B cell (primary cell): ENCODE results near the gene RARRES2. TPM values are rescaled to one million over a fixed set of nuclear protein-coding genes. Genes with fewer than 3 reads are reported as not detected.

Source experiments
- ATAC-seq: fragments of 200-7000 bp; cut with Tn5 transposase; one replicate; pipeline ENCODE4 v1.10.0; 2021; ENCODE audit warnings: low read depth, mild to moderate bottlenecking, moderate number of reproducible peaks, moderate library complexity
- CTCF ChIA-PET: fragments of 350-600 bp; sonication (Branson Sonifier 250); formaldehyde crosslinking; loops from one replicate; lab custom pipeline; 2021; ENCODE audit warnings: antibody characterized with exemption, inconsistent platforms; lab: Charles Lee
- POLR2A ChIA-PET: fragments of 350-600 bp; sonication (Branson Sonifier 250); formaldehyde crosslinking; loops from one replicate; lab custom pipeline; 2021; ENCODE audit warnings: antibody characterized with exemption; lab: Charles Lee
- DNase-seq: peaks from one replicate; pipeline ENCODE4 v3.0.0; 2013
- H2AFZ ChIP-seq: 2 replicates; pipeline ENCODE4 v1.6.1; 2012; ENCODE audit warnings: mild to moderate bottlenecking, low read depth, low read length; ENCODE audit not compliant: insufficient read depth, poor library complexity, severe bottlenecking
- H3K27ac ChIP-seq, 2 donors: 1 replicate in 1 of 2; 2 replicates in 1 of 2; pipeline ENCODE4 v1.5.1; 2012 to 2013; ENCODE audit warnings: low read length in 2 of 2, mild to moderate bottlenecking in 2 of 2, moderate library complexity in 1 of 2
- H3K27me3 ChIP-seq, 4 experiments: fragments of 200-600 bp in 1 of 4; sonication (generic) in 1 of 4; replicated peaks in 1 of 4; 1 replicate in 2 of 4; 2 replicates in 2 of 4; pipeline versions ENCODE4 v1.6.1 to v1.7.0; 2013 to 2016; ENCODE audit warnings: low read length in 3 of 4, mild to moderate bottlenecking in 2 of 4, mixed read lengths in 1 of 4, moderate library complexity in 1 of 4; ENCODE audit not compliant: insufficient read depth in 4 of 4, control insufficient read depth in 3 of 4; ENCODE audit errors: control extremely low read depth in 1 of 4
- H3K36me3 ChIP-seq, 2 experiments: replicated peaks in 1 of 2; 1 replicate in 1 of 2; 2 replicates in 1 of 2; pipeline versions ENCODE4 v1.6.1 to v1.7.1; 2013; ENCODE audit warnings: low read length in 1 of 2; ENCODE audit not compliant: insufficient read depth in 2 of 2, control insufficient read depth in 1 of 2; ENCODE audit errors: control extremely low read depth in 1 of 2, extremely low read depth in 1 of 2
- H3K4me1 ChIP-seq, 2 donors: fragments of 200-600 bp in 1 of 2; sonication (generic) in 1 of 2; 1 replicate in 1 of 2; 2 replicates in 1 of 2; pipeline versions ENCODE4 v1.5.1 to v1.6.1; 2013 to 2017; ENCODE audit warnings: low read length in 2 of 2; ENCODE audit not compliant: control insufficient read depth in 2 of 2, insufficient read depth in 2 of 2
- H3K4me2 ChIP-seq: replicated peaks from 2 replicates; pipeline ENCODE3; 2012; ENCODE audit warnings: mild to moderate bottlenecking, low read depth, low read length; ENCODE audit not compliant: poor library complexity, severe bottlenecking
- H3K4me3 ChIP-seq, 5 experiments: fragments of 200-600 bp in 1 of 5; sonication (generic) in 1 of 5; 1 replicate in 3 of 5; 2 replicates in 2 of 5; pipeline versions ENCODE4 v1.5.1 to v1.7.0; 2011 to 2016; ENCODE audit warnings: low read length in 4 of 5, mild to moderate bottlenecking in 4 of 5, low read depth in 2 of 5, control low read depth in 1 of 5, moderate library complexity in 1 of 5; ENCODE audit not compliant: insufficient read depth in 1 of 5; ENCODE audit errors: control extremely low read depth in 1 of 5, extremely low read depth in 1 of 5
- H3K79me2 ChIP-seq: fragments of 200-600 bp; sonication (generic); one replicate; pipeline ENCODE4 v1.6.0; 2016; ENCODE audit warnings: low read length; ENCODE audit not compliant: control insufficient read depth, insufficient read depth
- H3K9ac ChIP-seq: fragments of 200-600 bp; sonication (generic); 2 replicates; pipeline ENCODE4 v1.6.1; 2017; ENCODE audit warnings: mild to moderate bottlenecking, low read length, moderate library complexity
- H3K9me3 ChIP-seq, 3 donors: one replicate each; pipeline versions ENCODE4 v1.6.1 to v1.7.1; 2013; ENCODE audit warnings: low read length in 2 of 3; ENCODE audit not compliant: control insufficient read depth in 2 of 3, insufficient read depth in 1 of 3; ENCODE audit errors: control extremely low read depth in 1 of 3
- H4K20me1 ChIP-seq: 2 replicates; pipeline ENCODE4 v1.6.0; 2012; ENCODE audit warnings: mild to moderate bottlenecking, low read length; ENCODE audit not compliant: insufficient read depth, control insufficient read depth, poor library complexity, severe bottlenecking
- H3K27ac Mint-ChIP-seq: one replicate; pipeline ENCODE4 v1.8.0; 2021; ENCODE audit warnings: mixed read lengths
- H3K27me3 Mint-ChIP-seq: one replicate; pipeline ENCODE4 v1.8.0; 2021; ENCODE audit warnings: mixed read lengths
- H3K4me1 Mint-ChIP-seq: one replicate; pipeline ENCODE4 v1.8.0; 2021; ENCODE audit warnings: mixed read lengths
- H3K4me3 Mint-ChIP-seq: one replicate; pipeline ENCODE4 v1.8.0; 2021; ENCODE audit warnings: mixed read lengths
- H3K9me3 Mint-ChIP-seq: one replicate; pipeline ENCODE4 v1.8.0; 2022; ENCODE audit warnings: mixed read lengths; ENCODE audit not compliant: insufficient read depth
- EZH2 ChIP-seq: IDR thresholded peaks from 2 replicates; pipeline ENCODE4 v1.6.1; 2012; ENCODE audit warnings: borderline replicate concordance, low read depth, mild to moderate bottlenecking, moderate library complexity, low read length; ENCODE audit not compliant: insufficient read depth, poor library complexity, severe bottlenecking
- WGBS: methylation state at CpG from one replicate; pipeline ENCODE4 v1.1.5; 2013; ENCODE audit warnings: missing lambda C conversion rate; ENCODE audit not compliant: insufficient coverage; 5-methylcytosine and 5-hydroxymethylcytosine counted together
- intact Hi-C: fragments of 100-400 bp; cut with micrococcal nuclease; formaldehyde crosslinking; loops from one replicate; pipeline ENCODE4 v1.10.0; 2022
- polyA plus RNA-seq: library from polyadenylated mRNA; depleted of rRNA; stranded (reverse); fragments of >200 nt; gene quantifications from 2 replicates; pipeline ENCODE4 v1.2.3, GENCODE V29; 2012
- total RNA-seq, 2 donors: library from RNA; stranded (reverse); fragments of 120-200 nt in 1 of 2; gene quantifications; 1 replicate in 1 of 2; 2 replicates in 1 of 2; pipeline versions ENCODE4 v1.2.3 to v1.2.4, GENCODE V29; 2013 to 2022
- TF ChIP-seq, protein P1 (sequence below): fragments of 200-600 bp; IDR thresholded peaks from one replicate; pipeline ENCODE4 v1.8.0; 2022; ENCODE audit warnings: antibody characterized with exemption, mild to moderate bottlenecking

Gene RARRES2
- total and polyA plus RNA-seq, 2 donors (not counting 1 experiment from before 2014, with no cell fraction given) = not detected

DNA sequence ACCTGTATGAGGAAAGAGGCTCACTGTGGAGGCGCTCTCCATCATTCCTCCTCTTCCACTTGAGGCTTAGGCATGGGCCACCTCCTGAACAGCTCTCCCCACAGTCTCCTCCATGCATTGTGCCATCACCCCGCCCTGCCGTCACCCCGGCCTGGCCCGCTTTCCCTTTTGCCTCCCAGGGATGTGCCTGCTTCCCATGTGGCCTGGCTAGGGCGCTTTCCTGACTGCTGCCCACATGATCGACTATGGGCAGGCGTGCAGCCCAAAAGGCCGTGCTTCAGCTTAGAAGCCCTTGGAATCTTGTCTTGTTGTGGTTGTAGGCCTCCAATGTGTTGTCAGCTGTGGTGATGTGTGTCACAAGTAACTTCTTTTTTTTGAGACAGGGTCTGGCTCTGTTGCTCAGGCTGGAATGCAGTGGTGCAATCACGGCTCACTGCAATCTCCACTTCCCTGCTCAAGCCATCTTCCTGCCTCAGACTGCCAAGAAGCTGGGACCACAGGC is 16.3 kb downstream of the RARRES2 start:
- no peaks in the 10 kb centered on the region for H3K9me3 Mint-ChIP-seq

DNA sequence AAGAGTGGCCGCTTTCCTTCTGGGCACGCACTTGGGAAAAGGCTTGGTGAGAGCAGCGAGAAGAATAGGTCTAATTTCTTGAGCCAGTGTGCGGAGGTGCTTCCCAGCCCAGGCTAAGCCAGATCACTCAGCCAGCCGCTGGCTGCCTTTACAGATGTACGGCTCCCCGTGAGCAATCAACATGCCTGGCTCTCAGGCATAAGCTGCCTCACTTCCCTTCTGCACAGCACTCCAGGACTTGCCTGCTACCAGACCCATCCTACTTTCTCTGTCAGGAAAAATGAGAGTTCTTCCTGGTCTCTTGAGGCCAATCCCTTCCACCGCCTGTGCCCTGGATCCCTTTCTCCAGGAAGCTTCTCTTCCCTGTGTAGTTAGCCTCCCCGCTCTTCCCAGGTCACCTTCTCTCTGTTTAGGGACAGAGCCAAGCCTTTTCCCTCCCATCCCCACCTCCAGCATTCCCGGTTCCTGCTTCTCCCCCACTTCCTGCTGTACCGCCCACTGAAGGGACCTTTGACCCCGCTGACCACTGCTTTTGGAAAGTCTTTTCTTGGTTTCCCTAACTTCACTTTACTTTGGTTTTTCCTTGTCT is 17.0 kb downstream of the RARRES2 start:
- no peak for ATAC-seq
- H3K4me1 ChIP-seq = peaks cover 11 to 27% of the 10 kb centered on the region in 2 donors
- peak overlapping the region; percentile 90 for H2AFZ ChIP-seq
- Mint-ChIP-seq H3K27ac (peak overlapping the region; percentile 98), H3K4me3 (peak overlapping the region; percentile 99), H3K27me3 (no peaks in the 10 kb centered on the region), H3K9me3 (no peaks in the 10 kb centered on the region), H3K4me1 (peaks cover 42% of the 10 kb centered on the region)
- no peak for DNase-seq
- H3K4me2 ChIP-seq = peak overlapping the region; percentile 86
- ChIA-PET CTCF (no interaction called here), POLR2A (no interaction called here)
- no peaks in the 10 kb centered on the region for H4K20me1 ChIP-seq
- intact Hi-C loops = loop anchor here (5.0 kb wide), 2 partner anchors 33 to 53 kb away; partner anchors contain the start of gene ZNF775
- H3K79me2 ChIP-seq = peaks cover 10% of the 10 kb centered on the region
- H3K27me3 ChIP-seq = no peaks in the 10 kb centered on the region
- WGBS = 93% methylated on average over 12 of the region's 12 CpGs
- H3K9ac ChIP-seq = no peak overlapping the region
- peaks cover 0 to 4% (median 0%) of the 10 kb centered on the region in 3 donors for H3K9me3 ChIP-seq
- peak overlapping the region in 1 of 5 experiments; percentile 90 for H3K4me3 ChIP-seq
- peaks cover 0 to 31% of the 10 kb centered on the region in 2 experiments for H3K36me3 ChIP-seq
- no peak overlapping the region for H3K27ac ChIP-seq
- TF ChIP-seq, protein P1, sequence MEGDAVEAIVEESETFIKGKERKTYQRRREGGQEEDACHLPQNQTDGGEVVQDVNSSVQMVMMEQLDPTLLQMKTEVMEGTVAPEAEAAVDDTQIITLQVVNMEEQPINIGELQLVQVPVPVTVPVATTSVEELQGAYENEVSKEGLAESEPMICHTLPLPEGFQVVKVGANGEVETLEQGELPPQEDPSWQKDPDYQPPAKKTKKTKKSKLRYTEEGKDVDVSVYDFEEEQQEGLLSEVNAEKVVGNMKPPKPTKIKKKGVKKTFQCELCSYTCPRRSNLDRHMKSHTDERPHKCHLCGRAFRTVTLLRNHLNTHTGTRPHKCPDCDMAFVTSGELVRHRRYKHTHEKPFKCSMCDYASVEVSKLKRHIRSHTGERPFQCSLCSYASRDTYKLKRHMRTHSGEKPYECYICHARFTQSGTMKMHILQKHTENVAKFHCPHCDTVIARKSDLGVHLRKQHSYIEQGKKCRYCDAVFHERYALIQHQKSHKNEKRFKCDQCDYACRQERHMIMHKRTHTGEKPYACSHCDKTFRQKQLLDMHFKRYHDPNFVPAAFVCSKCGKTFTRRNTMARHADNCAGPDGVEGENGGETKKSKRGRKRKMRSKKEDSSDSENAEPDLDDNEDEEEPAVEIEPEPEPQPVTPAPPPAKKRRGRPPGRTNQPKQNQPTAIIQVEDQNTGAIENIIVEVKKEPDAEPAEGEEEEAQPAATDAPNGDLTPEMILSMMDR = no peak

More for the DNA sequence above, 16.3 kb downstream of the RARRES2 start:
- DNase-seq (no peak), ATAC-seq (no peak)
- H3K79me2 ChIP-seq = peaks cover 10% of the 10 kb centered on the region
- no peak overlapping the region for H2AFZ ChIP-seq
- Mint-ChIP-seq H3K4me3 (peak overlapping the region; percentile 99), H3K27ac (peak overlapping the region; percentile 98), H3K4me1 (peaks cover 39% of the 10 kb centered on the region), H3K27me3 (no peaks in the 10 kb centered on the region)
- H3K36me3 ChIP-seq = peaks cover 0 to 34% of the 10 kb centered on the region in 2 experiments
- no peaks in the 10 kb centered on the region for H3K27me3 ChIP-seq
- WGBS = 96% methylated on average over 10 of the region's 10 CpGs
- no peaks in the 10 kb centered on the region for H4K20me1 ChIP-seq
- no peak overlapping the region for H3K27ac ChIP-seq
- H3K4me3 ChIP-seq = no peak overlapping the region
- no peak overlapping the region for H3K4me2 ChIP-seq
- no peak for TF ChIP-seq EZH2
- TF ChIP-seq, protein P1 = no peak
- peaks cover 8 to 26% of the 10 kb centered on the region in 2 donors for H3K4me1 ChIP-seq
- intact Hi-C loops = no loop called here
- ChIA-PET CTCF (no interaction called here), POLR2A (no interaction called here)
- no peak overlapping the region for H3K9ac ChIP-seq
- peaks cover 0 to 4% (median 0%) of the 10 kb centered on the region in 3 donors for H3K9me3 ChIP-seq
